ENCODE data around the gene NCOR2.

Gene NCOR2

GRCh38 chr12:124559182-124560017 lies 8.0 kb downstream of the NCOR2 start:
- DNase-seq (ENCODE audit: low read depth): no peak

GRCh38 chr12:124558313-124558712 lies 9.1 kb downstream of the NCOR2 start:
- no peak for DNase-seq (ENCODE audit: low read depth)

- DNase-seq (ENCODE audit: low read depth): no peak
Observed at GRCh38 chr12:124557518-124558223, 9.7 kb downstream of the NCOR2 start.

- DNase-seq (ENCODE audit: low read depth): no peak
Observed at GRCh38 chr12:124556896-124557501, 10.4 kb downstream of the NCOR2 start.

GRCh38 chr12:124556074-124556466 lies 11.3 kb downstream of the NCOR2 start:
- no peak for DNase-seq (ENCODE audit: low read depth)

GRCh38 chr12:124555168-124556073 lies 12.0 kb downstream of the NCOR2 start:
- no peak for DNase-seq (ENCODE audit: low read depth)

GRCh38 chr12:124554429-124555029 lies 12.9 kb downstream of the NCOR2 start:
- no peak for DNase-seq (ENCODE audit: low read depth)

- DNase-seq (ENCODE audit: low read depth): no peak
Observed at GRCh38 chr12:124553862-124554428, 13.5 kb downstream of the NCOR2 start.

GRCh38 chr12:124551268-124552144 lies 15.9 kb downstream of the NCOR2 start:
- no peak for DNase-seq (ENCODE audit: low read depth)

GRCh38 chr12:124550123-124551089 lies 17.0 kb downstream of the NCOR2 start:
- no peak for DNase-seq (ENCODE audit: low read depth)

GRCh38 chr12:124549629-124550028 lies 17.8 kb downstream of the NCOR2 start:
- no peak for DNase-seq (ENCODE audit: low read depth)

GRCh38 chr12:124548854-124549378 lies 18.5 kb downstream of the NCOR2 start:
- peak; percentile 66 for DNase-seq (ENCODE audit: low read depth)

- no peak for DNase-seq (ENCODE audit: low read depth)
Observed at GRCh38 chr12:124547626-124548025, 19.8 kb downstream of the NCOR2 start.

- no peak for DNase-seq (ENCODE audit: low read depth)
Observed at GRCh38 chr12:124545508-124546418, 21.6 kb downstream of the NCOR2 start.

GRCh38 chr12:124544983-124545382 lies 22.4 kb downstream of the NCOR2 start:
- no peak for DNase-seq (ENCODE audit: low read depth)

- DNase-seq (ENCODE audit: low read depth): no peak
Observed at GRCh38 chr12:124544311-124544970, 23.0 kb downstream of the NCOR2 start.
